GM19351 (cell line): ENCODE data around the gene PTPRH.
"Not testable (repeated sequence)": the region's sequence is repeated elsewhere in the genome, so short reads cannot be mapped to it uniquely, and the experiment has no call there.

Experiments used
- ATAC-seq: cut with Tn5 transposase; IDR thresholded peaks from one replicate; pipeline ENCODE4 v1.9.1; 2021; ENCODE audit warnings: mild to moderate bottlenecking, moderate library complexity; ENCODE audit not compliant: unreplicated experiment

PTPRH gene

DNA sequence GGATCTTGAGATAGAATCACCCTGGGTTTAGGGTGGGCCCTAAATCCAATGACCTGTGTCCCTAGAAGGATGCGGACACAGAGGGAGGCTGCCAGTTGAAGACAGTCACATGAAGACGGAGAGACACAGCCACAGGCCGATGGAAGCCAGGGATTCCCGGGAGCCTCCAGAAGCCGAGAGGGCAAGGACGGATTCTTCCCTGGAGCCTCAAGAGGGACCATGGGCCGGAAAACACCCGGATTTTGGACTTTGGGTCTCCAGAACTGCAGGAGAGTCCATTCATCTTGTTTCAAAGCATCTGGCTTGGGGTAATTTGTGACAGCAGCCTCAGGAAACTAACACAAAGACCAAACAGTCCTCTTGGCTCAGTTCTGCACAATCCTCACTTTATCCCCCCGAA is 17.0 kb upstream of the PTPRH start:
- no peak for ATAC-seq

DNA sequence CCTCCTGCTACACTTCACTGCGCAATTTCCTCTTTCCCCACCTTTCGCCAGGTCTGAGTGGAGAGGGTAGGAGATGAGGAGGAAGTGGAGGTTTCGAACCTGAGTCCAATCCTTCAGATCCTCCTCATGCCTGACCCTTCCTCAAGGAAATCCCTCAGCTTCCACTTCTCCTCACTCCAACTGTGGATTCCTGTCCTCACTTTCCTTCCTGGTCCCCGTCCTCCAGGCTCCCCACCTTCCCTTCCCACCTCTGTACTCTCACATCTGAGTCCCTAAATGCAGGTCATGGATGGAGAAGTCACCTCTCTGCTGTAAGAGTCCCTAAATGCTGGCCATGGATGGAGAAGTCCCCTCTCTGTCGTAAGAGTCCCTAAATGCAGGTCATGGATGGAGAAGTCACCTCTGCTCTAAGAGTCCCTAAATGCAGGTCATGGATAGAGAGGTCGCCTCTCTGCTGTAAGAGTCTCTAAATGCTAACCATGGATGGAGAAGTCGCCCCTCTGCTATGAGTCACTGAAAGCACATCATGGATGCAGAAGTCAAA is 16.2 kb upstream of the PTPRH start:
- no peak for ATAC-seq

DNA sequence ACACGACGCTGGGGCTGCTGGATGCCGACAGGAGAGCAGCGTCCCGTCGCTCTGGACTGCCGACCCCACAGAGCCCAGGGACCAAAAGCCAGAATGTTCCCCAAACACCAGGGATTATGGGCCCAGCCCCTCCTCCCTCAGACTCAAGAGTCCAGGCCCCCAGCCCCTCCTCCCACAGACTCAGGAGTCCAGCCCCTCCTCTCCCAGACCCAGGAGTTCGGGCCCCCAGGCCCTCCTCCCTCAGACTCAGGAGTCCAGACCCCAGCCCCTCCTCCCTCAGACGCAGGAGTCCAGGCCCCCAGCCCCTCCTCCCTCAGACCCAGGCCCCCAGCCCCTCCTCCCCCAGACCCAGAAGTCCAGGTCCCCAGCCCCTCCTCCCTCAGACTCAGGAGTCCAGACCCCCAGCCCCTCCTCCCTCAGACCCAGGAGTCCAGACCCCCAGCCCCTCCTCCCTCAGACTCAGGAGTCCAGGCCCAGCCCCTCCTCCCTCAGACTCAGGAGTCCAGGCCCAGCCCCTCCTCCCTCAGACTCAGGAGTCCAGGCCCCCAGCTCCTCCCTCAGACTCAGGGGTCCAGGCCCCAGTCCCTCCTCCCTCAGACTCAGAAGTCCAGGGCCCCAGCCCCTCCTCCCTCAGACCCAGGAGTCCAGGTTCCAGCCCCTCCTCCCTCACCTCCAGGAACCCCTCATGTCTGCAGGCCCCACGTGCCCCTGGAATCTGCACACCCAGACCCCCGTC is 15.5 kb upstream of the PTPRH start:
- not testable (repeated sequence) for ATAC-seq

DNA sequence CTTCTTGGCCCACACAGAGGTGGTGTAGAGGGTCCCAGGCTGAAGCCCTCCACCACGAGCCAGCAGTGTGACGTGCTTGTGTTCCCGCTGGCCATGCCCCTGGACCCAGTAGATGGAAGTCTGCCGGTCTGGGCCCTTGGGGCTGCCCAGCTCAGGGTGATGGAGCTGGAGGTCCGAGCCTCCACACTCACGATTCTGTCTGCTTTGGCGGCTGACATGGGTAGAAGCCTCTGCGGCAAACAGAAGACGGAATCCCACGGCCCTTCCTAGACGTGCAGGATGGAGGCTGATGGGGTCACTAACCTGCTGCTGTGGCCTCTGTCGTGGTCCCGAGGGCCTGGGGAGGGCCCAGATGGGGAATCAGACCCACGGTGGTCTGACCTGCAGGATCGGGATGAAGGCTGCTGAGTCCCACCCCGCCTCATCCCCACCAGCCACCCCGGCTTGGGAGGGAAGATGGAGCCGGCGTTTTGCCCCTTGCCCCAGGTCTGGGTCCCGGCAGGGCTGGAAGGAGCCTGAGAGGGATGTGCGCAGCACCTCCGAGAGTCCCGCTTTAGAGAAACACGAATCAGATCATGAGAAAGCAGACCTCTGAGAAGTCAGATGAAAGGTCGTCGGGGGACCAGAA is 14.9 kb upstream of the PTPRH start:
- no peak for ATAC-seq

DNA sequence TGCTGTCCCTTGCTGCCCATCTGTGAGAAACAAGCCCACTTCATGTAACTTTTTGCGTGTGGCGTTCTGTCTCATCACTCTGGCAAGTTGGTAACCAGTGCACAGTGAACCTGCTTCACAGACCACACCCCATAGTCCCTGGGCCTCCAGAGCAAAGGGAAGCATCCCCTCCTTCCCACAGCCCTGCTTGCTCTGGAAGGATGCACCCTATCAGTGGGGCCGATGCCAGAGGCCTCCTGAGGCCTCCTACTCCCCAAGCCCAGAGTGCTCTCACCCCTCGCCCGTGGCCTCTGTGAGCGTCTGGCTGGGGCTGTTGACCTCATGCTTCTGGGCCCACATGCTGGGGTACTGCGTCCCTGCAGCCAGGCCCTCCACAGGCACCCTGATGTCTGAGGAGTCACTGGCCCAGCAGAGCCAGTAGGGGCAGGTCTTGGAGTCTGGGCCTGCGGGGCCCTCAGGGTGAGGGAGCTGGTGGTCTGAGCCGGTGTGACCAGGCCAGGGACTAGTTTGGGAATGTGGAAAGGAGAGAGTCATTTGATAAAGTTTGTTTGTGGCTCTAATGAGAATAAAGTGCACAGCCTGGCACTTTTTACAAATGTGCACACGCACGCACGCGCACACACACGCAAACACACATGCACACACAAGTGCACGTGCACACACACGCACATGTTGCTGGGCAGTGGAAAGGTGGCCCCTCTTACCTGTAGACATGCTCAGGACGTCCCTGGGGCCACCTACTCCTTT is 14.2 kb upstream of the PTPRH start:
- no peak for ATAC-seq

DNA sequence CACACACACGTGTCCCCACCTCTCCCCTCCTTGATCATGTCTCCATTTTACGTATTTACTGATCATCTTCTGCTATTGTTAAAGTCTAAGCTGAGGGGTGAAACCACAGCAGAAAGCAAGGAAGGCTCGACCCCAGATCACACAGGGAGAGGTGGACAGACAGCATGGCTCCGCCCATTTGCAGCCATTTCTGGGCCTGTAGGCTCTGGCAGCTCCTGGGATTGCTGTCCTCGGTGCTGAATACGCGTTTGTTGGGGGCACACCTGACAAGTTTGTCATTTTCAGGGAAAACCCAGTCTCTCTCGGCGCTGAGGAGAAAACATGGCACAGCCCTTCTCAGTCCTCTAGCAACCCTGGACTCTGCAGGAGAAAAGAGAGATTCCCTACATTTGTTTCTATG is 11.2 kb upstream of the PTPRH start:
- no peak for ATAC-seq

DNA sequence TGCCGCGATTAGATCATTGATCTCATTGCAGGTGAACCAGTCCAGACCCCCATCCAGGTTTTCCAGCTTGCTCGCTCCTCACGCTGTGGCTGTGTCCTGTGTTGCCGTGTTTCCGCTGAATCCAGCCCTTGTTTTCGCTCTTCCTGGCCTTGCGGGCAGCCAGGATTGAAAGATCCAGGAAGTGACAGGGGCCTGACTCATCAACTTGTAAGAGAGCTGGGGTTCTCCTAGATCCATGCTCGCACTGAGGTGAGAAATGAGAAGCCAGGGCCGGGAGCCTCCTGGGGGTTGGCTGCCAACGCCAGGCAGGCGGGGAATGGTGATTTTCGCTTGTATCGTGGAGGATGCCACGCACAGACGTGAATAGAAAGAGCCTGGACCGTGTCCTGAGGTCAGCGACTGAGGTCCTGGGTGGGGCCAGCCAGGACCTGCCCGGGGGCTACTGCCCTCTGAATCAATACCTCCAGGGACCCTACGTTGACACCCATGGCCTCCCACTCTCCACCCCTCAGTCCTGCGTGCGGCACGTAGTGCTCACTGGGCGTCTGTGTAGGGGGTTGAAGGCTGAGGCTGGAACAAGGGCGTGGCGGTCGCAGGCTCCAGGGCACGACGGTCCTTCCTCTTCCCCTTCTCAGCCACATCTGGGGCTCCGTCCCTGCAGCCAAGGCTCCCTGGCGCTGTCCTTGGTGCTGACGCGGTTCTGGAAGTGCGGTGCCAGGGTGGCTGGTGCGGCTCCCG is 7.3 kb upstream of the PTPRH start:
- no peak for ATAC-seq

DNA sequence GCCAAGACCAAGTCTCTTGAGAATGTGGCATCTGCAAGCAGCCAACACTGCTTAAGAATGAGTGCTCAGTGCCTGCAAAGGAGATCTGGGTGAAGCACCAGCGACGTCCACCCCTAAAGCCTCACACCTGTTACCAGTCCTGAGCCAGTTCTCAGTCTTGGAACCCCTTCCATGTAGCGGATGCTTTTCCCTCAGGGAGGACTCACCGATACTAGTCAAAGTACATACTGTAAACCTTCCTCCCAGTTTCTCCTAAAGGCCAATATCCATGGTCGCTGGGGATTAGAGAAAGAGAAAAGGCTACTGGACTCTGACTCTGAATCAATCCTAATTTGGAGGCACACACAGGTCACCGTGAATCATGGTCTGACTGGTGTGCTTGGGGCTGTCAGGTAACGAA is 4.2 kb upstream of the PTPRH start:
- no peak for ATAC-seq

DNA sequence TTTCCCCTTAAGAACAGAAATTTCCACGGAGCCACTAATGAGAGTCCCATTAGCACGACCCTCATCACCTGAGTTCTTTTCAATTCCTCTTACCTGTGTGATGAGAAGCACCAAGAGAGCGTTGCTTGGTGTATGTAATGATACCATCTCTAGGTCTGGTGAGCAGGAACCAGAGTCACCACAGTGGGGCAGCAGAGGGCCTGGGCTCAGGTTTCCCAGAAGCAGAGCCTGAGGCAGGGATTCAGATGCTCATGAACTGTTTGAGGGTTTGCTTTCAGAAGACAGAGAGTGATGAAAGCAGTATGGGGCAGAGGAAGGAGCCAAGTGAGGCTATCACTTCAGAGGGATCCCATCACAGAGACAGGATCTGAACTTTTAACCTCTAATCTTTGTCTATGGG is 3.1 kb upstream of the PTPRH start:
- no peak for ATAC-seq

DNA sequence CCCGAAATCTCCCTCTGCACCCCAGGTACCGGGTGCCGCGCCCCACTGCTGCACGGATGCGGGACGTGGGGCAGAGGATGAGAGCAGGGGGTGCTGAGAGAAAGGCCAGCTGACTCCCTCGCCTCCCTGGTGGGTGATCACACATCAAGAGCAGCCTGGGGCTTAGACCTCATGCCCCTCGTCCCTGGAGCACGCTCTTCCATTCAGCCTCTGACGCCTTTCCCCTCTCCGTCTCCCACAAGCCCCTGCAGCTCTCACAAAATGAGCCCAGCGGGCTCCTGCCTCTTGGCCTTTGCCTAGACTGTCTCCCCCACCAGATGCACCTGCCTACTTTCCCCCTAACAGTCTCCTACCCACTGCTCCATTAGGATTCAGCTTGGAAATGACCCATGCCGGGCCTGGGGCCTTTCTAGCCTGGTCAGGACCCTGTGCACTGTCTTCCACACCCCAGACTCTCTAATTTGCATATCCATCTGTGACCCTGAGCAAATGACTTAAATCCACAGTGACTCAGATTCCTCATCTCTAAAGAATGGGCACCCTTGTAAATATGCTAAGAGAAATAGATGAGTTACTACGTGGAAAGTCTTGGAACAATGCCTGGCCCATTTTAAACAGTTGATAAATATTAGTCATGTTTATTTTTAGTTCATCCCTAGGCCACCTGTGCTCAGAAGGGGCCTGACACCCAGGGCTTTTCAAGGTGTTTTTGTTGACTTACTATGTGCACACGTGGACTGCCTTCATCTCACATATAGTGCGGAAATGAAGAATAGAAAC is 582 bp upstream of the PTPRH start:
- ATAC-seq: no peak

DNA sequence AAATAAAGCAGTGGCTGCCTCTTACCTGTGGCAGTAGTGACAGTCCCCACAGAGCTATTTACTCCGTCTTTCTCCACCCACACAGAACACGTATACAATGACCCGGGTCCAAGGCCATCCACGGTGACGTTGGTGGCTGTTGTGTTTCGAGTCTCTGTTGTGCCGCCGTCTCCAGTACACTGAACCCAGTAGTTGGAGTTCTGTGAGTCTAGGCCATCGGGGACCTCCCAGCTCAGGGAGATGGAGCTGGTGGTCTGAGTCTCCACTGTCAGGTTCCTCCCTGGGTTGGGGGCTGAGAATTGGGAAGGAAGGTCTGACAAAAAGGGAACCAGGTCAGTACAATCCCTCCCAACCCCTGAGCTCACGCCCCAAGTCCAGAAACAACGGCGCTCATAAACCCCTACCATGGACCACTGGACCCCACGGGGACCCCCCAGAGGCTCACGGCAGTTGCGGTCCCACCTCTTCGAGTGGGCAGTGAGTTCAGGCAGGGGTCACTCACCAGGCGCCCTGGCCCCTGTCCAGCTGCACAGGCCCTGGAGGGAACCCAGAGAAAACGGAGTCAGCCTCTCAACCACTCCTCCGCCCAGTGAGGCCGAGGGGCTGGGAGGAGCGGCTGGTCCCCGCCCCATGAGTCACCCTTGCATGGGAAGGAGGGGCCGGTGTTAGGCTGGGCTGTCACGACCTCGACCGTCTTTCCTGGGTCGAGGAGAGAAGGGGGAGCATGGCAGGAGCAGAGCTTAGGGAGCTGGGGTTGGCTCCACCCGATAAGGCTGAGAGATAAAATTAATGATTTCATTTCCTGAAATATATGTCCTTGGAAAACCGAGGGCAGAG is 2.4 kb downstream of the PTPRH start:
- no peak for ATAC-seq

DNA sequence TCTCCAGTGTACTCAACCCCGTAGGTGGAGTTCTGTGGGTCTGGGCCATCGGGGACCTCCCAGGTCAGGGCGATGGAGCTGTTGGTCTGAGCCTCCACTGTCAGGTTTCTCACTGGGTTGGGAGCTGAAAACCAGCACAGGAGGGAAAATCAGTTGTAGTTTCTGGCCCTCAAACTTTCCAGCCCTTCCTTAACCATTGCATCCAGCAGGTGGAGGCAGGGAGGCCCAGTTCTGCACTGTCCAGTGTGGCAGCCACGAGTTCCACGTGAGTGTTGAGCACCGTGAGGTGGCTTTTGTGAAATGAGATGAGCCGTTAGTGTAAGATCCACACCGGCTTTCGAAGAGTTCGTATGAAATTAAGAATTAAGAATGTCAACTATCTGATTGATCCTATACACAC is 7.1 kb downstream of the PTPRH start:
- not testable (repeated sequence) for ATAC-seq

DNA sequence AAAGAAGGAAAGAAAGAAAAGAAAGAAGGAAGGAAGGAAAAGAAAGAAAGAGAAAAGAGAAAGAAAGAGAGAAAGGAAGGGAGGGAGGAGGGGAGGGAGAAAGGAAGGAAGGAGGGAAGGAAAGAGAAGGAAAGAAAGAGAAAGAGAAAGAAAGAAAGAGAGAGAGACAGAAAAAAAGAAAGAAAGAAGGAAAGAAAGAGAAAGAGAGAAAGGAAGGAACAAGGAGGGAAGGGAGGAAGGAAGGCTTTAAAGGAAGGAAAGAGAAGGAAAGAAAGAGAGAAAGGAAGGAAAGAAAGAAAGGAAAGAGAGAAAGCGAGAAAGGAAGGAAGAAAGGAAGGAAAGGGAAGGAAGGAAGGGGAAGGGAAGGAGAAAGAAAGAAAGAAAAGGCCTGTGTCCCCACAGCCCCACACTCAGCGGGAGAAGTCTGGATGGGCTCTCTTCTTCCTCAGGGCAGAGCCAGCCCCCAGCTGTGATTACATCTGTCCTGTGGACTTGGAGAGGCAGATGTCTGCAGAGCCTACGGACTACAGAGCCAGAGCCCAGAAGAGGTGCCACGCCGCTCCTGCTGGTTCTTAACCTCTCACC is 9.6 kb downstream of the PTPRH start:
- ATAC-seq: no peak

DNA sequence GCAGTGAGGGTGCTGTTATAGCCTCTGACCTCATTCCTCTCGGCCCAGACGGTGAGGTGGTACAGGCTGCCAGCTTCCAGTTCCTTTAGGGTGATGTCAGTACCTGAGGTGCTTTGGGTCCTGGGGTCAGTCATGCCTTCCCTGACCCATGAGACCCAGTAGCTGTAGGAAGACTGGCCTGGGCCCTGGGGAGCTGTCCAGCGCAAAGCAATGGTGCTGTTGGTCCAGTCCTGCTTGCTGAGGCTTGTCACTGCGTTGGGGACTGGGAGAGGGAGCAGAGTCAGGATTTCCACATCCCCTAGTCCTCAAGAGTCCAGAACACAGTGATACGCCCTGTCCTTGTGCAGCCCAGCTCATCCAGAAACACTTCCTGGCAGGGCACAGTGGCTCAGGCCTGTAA is 10.7 kb downstream of the PTPRH start:
- ATAC-seq: no peak

DNA sequence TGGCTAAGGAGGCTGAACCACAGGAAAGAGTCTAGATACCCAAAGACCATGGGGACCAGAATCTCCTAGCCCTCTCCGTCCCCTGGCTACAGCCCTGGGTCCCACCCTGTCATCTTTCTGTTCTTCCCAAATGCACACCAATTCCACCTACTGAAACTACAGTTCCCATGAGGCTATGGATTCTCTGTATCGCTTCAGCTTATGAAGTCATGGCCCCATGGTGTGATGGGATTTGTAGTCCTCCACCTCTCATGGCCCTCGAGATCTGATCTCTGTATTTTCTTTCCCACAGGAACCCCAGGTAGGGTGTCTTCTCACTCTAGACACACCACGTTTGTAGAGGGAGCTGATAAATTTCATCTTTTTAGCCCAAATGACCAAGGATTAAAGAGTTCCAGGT is 11.8 kb downstream of the PTPRH start:
- ATAC-seq: no peak

DNA sequence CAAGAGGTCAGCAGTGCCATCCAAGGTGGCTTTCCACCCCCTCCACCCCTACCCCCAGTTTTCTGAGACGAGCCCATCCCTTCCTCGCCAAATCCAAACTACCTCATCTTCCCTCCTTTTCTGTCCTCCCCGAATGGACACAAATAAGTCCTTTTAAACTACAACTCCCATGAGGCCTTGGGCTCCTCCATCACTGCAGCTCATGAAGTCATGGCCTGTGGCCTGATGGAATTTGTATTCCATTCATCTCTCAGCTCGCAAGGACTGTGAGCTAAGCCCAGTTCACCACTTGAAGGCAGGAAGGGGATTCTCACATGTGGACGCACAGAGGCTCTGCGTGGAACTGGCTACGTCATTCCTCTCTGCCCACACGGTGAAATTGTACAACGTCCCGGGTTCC is 12.5 kb downstream of the PTPRH start:
- ATAC-seq: no peak

DNA sequence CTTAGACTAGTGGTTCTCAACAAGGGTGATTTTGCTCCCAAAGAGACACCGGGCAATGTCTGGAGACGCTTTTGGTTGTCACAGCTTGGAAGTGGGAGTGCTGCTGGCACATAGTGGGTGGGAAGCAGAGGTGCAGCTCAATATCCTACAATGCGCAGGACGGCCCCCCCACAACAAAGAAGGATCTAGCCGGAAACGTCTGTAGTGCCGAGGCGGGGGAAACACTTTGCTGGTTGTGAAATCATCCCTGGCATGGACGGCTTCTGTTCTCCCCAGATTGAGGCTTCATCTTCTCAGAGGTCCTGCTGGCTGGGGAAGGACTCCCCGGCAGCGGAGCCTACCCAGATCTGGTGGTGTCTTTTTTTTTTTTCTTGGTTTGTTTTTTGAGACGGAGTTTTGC is 15.8 kb downstream of the PTPRH start:
- ATAC-seq: no peak

DNA sequence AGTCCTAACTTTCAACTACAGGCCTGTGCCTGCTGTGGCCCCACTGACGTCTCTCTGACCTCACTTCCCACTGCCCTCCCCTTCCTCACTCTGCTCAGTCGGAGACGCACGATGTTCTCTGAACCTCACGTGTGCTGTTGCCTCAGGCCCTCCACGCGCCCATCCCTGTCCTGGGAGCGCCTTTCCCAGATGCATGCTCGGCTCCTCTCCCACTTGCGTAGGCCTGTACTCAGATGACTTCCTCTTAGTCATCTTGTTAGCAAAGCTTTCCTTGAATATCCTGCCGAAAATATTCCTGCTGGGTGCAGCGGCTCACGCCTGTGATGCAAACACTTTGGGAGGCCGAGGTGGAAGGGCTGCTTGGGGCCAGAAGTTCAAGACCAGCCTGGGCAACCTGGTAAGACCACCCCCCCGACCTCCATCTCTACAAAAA is 19.9 kb downstream of the PTPRH start:
- no peak for ATAC-seq

DNA sequence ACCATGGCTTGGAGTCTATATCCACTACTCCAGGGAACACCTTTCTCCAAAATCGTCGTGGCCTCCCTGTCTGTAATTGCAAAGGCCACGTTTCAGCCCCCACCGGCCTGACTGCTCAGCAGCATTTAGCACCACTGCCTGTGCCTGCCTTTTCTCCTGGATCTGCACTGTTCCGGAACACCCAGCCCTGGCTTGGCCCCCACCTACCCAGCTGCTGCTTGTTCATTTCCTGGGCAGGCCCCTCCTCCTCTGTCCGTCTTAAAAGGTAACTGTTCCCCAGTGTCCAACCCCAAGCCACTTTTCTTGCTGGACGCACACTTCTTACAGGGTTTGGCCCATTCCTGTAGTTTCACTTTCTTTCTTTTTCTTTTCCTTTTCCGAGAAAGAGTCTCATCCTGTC is 20.7 kb downstream of the PTPRH start:
- no peak for ATAC-seq
